Keratinocyte (primary cell): Measurements from ENCODE around the gene HADHB.

Source experiments
- CTCF ChIP-seq, 3 experiments: IDR thresholded peaks in 1 of 3; conservative IDR thresholded peaks in 1 of 3; optimal IDR thresholded peaks in 1 of 3; 2 replicates in 2 of 3; 3 replicates in 1 of 3; pipeline versions ENCODE3 to v1.5.1; 2011; ENCODE audit warnings: low read length in 3 of 3, mild to moderate bottlenecking in 3 of 3, moderate library complexity in 2 of 3, control low read depth in 1 of 3, inconsistent platforms in 1 of 3; ENCODE audit not compliant: insufficient read depth in 2 of 3; ENCODE audit errors: extremely low read depth in 1 of 3
- EZH2 ChIP-seq: IDR thresholded peaks from one replicate; pipeline ENCODE4 v1.6.1; 2012; ENCODE audit warnings: inconsistent platforms, mild to moderate bottlenecking, low read length, moderate library complexity

GRCh38 chr2:26298286-26298637 lies 53.5 kb downstream of the HADHB start:
- no peak for TF ChIP-seq CTCF (optimal IDR thresholded peaks at IDR 0.05 in 1 of 3, IDR thresholded peaks at IDR 0.05 in 1 of 3, conservative IDR thresholded peaks at IDR 0.05 in 1 of 3; ENCODE audit: extremely low read depth in 1 of 3, insufficient read depth in 2 of 3, low read length in 3 of 3)
- no peak for TF ChIP-seq EZH2
